GM13976 (cell line): Measurements from ENCODE around the gene C11orf58.

Experiments
- DNase-seq: peaks from one replicate; pipeline ENCODE4 v3.0.0; 2012; ENCODE audit warnings: low spot score
- in situ Hi-C: fragments of 300-500 bp; cut with MboI; formaldehyde crosslinking; loops from one replicate; pipeline ENCODE4 v1.12.0; 2022; ENCODE audit warnings: low sequenced_read_pairs, mixed read lengths, inconsistent platforms; ENCODE audit not compliant: unreplicated experiment
- TF ChIP-seq, protein P1 (sequence below): IDR thresholded peaks from 2 replicates; pipeline ENCODE4 v1.5.1; 2012; ENCODE audit warnings: borderline replicate concordance, mild to moderate bottlenecking; ENCODE audit not compliant: insufficient read depth; ENCODE audit errors: extremely low read depth, missing control alignments, control extremely low read depth

The C11orf58 gene

DNA sequence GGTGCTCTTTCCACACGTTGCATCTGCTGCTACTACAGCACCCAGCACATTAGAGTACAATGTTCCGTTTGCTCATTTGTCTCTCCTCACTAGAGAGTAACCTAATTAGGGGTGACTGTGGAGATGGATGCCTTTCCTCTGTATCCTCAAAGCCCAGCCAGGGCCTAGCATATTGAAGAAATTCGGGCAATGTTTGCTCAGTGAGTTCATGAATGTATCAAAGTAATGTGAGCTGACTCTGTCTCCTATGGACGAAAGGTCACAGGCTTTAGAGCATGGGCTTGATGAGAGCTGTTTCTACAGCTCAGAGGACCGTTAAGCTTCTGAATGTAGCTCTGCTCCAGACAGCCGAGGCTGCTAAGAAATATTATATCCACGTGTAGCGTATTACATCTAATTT lies 67.5 kb downstream of the C11orf58 start:
- no peak for DNase-seq
- TF ChIP-seq, protein P1, sequence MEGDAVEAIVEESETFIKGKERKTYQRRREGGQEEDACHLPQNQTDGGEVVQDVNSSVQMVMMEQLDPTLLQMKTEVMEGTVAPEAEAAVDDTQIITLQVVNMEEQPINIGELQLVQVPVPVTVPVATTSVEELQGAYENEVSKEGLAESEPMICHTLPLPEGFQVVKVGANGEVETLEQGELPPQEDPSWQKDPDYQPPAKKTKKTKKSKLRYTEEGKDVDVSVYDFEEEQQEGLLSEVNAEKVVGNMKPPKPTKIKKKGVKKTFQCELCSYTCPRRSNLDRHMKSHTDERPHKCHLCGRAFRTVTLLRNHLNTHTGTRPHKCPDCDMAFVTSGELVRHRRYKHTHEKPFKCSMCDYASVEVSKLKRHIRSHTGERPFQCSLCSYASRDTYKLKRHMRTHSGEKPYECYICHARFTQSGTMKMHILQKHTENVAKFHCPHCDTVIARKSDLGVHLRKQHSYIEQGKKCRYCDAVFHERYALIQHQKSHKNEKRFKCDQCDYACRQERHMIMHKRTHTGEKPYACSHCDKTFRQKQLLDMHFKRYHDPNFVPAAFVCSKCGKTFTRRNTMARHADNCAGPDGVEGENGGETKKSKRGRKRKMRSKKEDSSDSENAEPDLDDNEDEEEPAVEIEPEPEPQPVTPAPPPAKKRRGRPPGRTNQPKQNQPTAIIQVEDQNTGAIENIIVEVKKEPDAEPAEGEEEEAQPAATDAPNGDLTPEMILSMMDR, result no peak
- in situ Hi-C loops, result no loop called here

DNA sequence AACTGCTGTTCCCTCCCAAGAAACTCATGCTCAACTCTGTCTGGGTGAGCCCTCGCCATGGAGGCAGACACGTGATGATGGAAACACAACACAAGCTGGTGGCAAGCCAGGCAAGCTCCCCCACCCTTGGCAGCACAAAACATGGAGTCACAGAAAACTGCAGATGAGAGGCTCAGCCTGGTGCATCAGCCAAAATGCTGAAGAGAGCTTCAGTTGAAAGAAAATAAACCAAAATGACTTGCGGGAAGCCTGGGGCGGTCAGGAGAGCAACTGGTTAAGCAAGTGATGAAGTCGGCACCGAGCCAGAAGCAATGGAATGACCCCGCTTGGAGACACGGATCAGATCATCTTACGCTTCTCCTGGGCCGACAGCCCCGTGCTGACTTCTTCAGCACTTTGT lies 68.3 kb downstream of the C11orf58 start:
- in situ Hi-C loops, result no loop called here
- DNase-seq, result no peak
- TF ChIP-seq, protein P1, result no peak

DNA sequence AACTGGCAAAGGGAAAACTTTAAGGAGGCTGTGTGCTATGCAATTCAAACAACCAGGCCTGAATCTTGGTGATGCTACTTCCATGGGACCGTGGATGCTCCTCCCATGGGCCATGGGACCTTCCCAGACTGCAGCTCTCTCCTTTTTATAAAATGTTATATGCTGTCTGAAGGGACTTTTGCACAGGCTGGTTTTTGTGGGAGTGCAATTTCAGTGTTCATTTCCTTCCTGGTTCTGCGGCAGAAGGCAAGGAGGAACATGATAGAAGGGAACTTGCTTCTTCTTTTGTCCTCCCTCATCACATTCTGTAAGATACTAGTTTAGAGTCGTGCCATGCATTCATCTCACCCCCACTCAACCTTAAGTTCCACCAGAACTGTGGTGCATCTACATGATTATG lies 68.9 kb downstream of the C11orf58 start:
- TF ChIP-seq, protein P1, result no peak
- in situ Hi-C loops, result no loop called here
- no peak for DNase-seq
